ENCODE results near the gene LTBP1.

Gene LTBP1

DNA sequence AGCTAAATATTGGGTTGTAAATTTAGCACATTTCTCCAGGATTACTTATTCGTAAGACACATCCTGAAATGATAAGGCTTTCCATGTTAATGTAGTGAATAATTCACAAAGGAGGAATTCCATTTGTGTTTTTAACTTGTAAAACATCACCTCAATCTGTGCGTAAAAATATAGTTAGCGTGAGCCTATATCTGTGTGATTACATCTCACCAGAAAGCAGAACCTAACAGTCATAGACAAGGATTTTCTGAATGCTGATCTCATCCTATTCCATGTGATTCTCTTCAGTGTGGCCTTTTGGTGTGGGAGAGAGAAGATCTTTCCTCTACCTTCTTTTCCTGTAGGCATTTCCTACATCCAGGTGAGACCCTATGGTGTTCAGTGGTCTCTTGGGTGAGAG, 266.5 kb downstream of the LTBP1 start:
- no peak for DNase-seq (ENCODE audit: low spot score)
- in situ Hi-C loops (cut with MboI; ENCODE audit: low sequenced_read_pairs, unreplicated experiment), result no loop called here

DNA sequence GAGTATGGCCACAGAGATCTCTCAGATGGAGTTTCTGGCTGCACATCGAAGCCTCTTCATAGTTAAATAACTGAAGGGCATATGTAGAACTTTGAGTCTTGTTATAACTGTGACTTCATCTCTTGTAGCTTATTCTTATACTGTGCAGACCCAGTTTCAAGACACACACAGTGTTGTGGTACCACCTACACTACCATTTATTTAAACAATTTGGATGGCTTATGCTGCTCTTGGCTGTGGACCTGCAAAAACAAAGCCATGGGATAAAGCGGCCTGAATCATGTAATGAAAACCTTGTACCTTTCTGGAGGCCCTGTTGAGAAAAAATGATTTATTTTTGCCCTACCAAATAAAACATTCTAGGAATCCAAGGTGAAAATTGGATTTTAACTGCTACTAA, 266.9 kb downstream of the LTBP1 start:
- in situ Hi-C loops (cut with MboI; ENCODE audit: low sequenced_read_pairs, unreplicated experiment), result no loop called here
- TF ChIP-seq, protein P1, sequence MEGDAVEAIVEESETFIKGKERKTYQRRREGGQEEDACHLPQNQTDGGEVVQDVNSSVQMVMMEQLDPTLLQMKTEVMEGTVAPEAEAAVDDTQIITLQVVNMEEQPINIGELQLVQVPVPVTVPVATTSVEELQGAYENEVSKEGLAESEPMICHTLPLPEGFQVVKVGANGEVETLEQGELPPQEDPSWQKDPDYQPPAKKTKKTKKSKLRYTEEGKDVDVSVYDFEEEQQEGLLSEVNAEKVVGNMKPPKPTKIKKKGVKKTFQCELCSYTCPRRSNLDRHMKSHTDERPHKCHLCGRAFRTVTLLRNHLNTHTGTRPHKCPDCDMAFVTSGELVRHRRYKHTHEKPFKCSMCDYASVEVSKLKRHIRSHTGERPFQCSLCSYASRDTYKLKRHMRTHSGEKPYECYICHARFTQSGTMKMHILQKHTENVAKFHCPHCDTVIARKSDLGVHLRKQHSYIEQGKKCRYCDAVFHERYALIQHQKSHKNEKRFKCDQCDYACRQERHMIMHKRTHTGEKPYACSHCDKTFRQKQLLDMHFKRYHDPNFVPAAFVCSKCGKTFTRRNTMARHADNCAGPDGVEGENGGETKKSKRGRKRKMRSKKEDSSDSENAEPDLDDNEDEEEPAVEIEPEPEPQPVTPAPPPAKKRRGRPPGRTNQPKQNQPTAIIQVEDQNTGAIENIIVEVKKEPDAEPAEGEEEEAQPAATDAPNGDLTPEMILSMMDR (IDR thresholded peaks at IDR 0.05; ENCODE audit: borderline replicate concordance, control extremely low read depth, extremely low read depth, insufficient read depth, missing control alignments), result no peak
- DNase-seq (ENCODE audit: low spot score), result no peak

More for the DNA sequence above, 266.5 kb downstream of the LTBP1 start:
- TF ChIP-seq, protein P1 (IDR thresholded peaks at IDR 0.05; ENCODE audit: borderline replicate concordance, control extremely low read depth, extremely low read depth, insufficient read depth, missing control alignments), result no peak

DNA sequence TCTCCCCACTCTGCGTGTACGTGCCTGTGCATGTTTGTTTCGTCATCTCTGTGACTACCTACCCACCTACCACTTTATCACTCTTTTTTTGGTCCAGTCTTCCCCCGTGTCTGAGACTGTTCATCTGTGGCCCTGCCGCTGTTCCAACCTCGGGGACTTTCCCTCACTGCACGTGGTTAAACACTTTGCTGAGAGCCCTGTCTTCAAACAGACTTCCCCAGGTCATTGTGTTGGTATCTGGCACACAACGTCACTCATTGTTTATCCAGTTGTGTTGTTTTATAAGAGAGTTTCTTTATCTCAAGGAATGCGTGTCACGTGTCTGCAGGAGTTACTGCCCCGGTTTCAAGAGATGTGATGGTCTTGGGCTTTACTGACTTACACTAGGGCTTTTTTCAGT, 267.7 kb downstream of the LTBP1 start:
- in situ Hi-C loops (cut with MboI; ENCODE audit: low sequenced_read_pairs, unreplicated experiment), result no loop called here
- TF ChIP-seq, protein P1 (IDR thresholded peaks at IDR 0.05; ENCODE audit: borderline replicate concordance, control extremely low read depth, extremely low read depth, insufficient read depth, missing control alignments), result no peak
- DNase-seq (ENCODE audit: low spot score), result no peak

DNA sequence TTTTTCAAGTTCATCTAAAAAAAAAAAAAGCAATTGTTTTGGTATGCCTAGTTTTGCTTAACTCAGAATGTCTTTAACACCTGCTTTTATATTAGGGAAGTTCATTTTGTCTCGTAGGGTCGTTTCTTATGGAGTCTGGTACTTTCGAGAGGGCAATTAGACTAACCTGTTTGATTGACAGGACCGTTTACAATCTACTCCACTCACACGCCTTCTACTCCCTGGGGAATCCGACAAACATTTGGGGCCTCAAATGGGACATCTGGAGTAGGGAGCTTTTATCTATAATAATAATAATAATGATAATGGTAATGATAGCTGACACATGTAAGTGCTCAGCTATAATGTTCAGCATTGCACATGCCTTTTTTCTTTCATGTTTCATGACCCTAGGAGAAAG, 268.1 kb downstream of the LTBP1 start:
- in situ Hi-C loops (cut with MboI; ENCODE audit: low sequenced_read_pairs, unreplicated experiment), result no loop called here
- no peak for DNase-seq (ENCODE audit: low spot score)
- TF ChIP-seq, protein P1 (IDR thresholded peaks at IDR 0.05; ENCODE audit: borderline replicate concordance, control extremely low read depth, extremely low read depth, insufficient read depth, missing control alignments), result no peak

DNA sequence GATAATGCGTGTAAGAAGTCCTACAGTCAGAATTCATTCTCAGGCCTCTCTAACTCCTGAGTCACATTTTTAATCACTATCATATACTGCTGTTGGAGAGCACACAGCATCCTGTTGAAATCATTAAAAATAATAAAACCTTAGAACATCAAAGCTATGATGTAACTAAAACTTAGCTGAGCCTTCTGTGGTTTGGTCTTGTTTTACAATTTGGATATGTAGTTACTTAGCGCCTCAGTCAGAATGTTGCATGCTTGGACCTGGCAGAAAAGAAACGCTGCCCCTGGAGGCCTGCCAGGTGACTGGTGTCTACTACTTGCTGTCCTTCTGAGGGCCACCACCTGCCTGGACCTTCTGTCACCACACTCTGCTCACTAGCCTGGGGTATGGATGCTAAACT, 268.5 kb downstream of the LTBP1 start:
- DNase-seq (ENCODE audit: low spot score), result no peak
- in situ Hi-C loops (cut with MboI; ENCODE audit: low sequenced_read_pairs, unreplicated experiment), result no loop called here
- TF ChIP-seq, protein P1 (IDR thresholded peaks at IDR 0.05; ENCODE audit: borderline replicate concordance, control extremely low read depth, extremely low read depth, insufficient read depth, missing control alignments), result no peak

DNA sequence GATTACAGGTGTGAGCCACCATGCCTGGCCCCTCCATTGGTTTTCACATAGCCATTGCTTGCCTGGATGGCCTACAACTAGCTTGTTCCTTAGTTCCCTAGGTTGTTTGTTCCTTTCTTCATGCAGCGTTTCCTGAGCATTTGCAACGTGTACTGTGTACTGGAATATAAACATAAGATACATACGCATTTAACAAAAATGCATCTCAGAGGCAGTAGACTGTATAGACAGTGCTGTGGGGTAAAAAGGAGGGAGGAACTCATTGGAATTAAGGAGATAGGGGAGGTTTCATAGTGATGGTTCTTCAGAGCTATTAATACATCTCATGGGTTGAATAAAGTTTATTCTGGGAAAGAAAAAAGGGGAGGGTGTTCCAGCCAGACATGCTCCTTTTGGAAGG, 269.2 kb downstream of the LTBP1 start:
- TF ChIP-seq, protein P1 (IDR thresholded peaks at IDR 0.05; ENCODE audit: borderline replicate concordance, control extremely low read depth, extremely low read depth, insufficient read depth, missing control alignments), result no peak
- in situ Hi-C loops (cut with MboI; ENCODE audit: low sequenced_read_pairs, unreplicated experiment), result no loop called here
- no peak for DNase-seq (ENCODE audit: low spot score)

Data from GM13976 (cell line).